ENCODE data around the gene EXOC6. TPM values are rescaled to one million over a fixed set of nuclear protein-coding genes. Genes with fewer than 3 reads are reported as not detected.

The EXOC6 gene
- total and polyA plus RNA-seq, 2 of the 13 experiments (the other 11 are each of a cell fraction or from before 2014, with no cell fraction given), result 22.2 to 29.2 TPM

DNA sequence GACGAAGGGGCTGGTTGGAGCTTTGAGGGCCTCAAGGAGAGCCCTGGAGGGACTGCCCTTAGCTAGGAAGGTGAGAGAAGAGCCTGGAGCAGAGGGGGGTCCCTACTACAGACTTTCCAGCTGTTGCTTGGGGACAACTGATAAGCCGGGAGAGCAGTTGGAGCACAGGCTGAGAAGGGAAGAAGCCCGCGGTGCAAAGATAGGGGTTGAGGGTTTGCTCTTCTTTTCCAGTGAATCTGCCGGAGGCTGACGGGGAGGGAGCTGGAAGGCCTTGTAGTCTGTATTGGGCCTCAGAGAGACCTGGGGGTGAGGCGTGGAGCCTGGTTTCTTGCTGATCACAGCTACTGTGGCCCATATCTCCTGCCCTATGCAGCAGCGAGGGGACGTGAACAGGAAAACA, 249.1 kb downstream of the EXOC6 start:
- Histone ChIP-seq H3K9ac (ENCODE audit: insufficient read depth, low read depth, low read length) (no peak overlapping the region), H3K4me2 (ENCODE audit: low read depth, low read length) (no peak overlapping the region), H4K20me1 (ENCODE audit: insufficient read depth, low read length) (no peaks in the 10 kb centered on the region), H3K4me1 (ENCODE audit: insufficient read depth, low read length) (no peaks in the 10 kb centered on the region), H3K9me3 (ENCODE audit: low read length) (no peaks in the 10 kb centered on the region), H3K4me3 (replicated peaks in 1 of 3; ENCODE audit: insufficient read depth in 1 of 3, low read depth in 2 of 3, low read length in 3 of 3) (no peak overlapping the region), H2AFZ (ENCODE audit: low read length) (no peak overlapping the region), H3K36me3 (replicated peaks in 1 of 2; ENCODE audit: control insufficient read depth in 1 of 2, insufficient read depth in 2 of 2, low read length in 2 of 2) (no peaks in the 10 kb centered on the region), H3K27ac (ENCODE audit: extremely low read length, insufficient read depth, low read length) (no peak overlapping the region), H3K27me3 (ENCODE audit: control insufficient read depth in 1 of 2, insufficient read depth in 2 of 2, low read length in 2 of 2) (no peaks in the 10 kb centered on the region; a peak in 1 of 5 replicates), H3K79me2 (ENCODE audit: insufficient read depth, low read length) (no peaks in the 10 kb centered on the region)
- POLR2A ChIA-PET, result no interaction called here
- FAIRE-seq, result no peak
- BruUV-seq (replicated peaks), result no TSS peak
- in situ Hi-C loops (cut with HindIII; ENCODE audit: extremely low pct_ligation_motif_present, low pct_unique_long_range_greater_than_20kb), result no loop called here
- CTCF ChIA-PET (ENCODE audit: low intra/inter-chr PET ratio, low total read pairs), result no interaction called here
- no peak for ATAC-seq
- intact Hi-C loops (cut with micrococcal nuclease; ENCODE audit: unreplicated experiment), result no loop called here
- DNase-seq (ENCODE audit: low spot score), result no peak
- WGBS (ENCODE audit: low lambda C conversion rate), result 58% methylated on average over 5 of the region's 9 CpGs
- TF ChIP-seq, protein P1, sequence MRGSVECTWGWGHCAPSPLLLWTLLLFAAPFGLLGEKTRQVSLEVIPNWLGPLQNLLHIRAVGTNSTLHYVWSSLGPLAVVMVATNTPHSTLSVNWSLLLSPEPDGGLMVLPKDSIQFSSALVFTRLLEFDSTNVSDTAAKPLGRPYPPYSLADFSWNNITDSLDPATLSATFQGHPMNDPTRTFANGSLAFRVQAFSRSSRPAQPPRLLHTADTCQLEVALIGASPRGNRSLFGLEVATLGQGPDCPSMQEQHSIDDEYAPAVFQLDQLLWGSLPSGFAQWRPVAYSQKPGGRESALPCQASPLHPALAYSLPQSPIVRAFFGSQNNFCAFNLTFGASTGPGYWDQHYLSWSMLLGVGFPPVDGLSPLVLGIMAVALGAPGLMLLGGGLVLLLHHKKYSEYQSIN (CRISPR knock-in tag; IDR thresholded peaks at IDR 0.05; ENCODE audit: borderline replicate concordance), result no peak

- no peak for DNase-seq (ENCODE audit: low spot score)
- 0% methylated on average over 3 of the region's 3 CpGs for WGBS (ENCODE audit: low lambda C conversion rate)
- Histone ChIP-seq H3K36me3 (replicated peaks in 1 of 2; ENCODE audit: control insufficient read depth in 1 of 2, insufficient read depth in 2 of 2, low read length in 2 of 2) (no peaks in the 10 kb centered on the region), H3K4me3 (replicated peaks in 1 of 3; ENCODE audit: insufficient read depth in 1 of 3, low read depth in 2 of 3, low read length in 3 of 3) (no peak overlapping the region), H3K4me2 (ENCODE audit: low read depth, low read length) (no peak overlapping the region), H3K79me2 (ENCODE audit: insufficient read depth, low read length) (no peaks in the 10 kb centered on the region), H3K27ac (ENCODE audit: extremely low read length, insufficient read depth, low read length) (no peak overlapping the region), H4K20me1 (ENCODE audit: insufficient read depth, low read length) (no peaks in the 10 kb centered on the region), H3K4me1 (ENCODE audit: insufficient read depth, low read length) (no peaks in the 10 kb centered on the region), H3K9ac (ENCODE audit: insufficient read depth, low read depth, low read length) (no peak overlapping the region), H3K9me3 (ENCODE audit: low read length) (no peaks in the 10 kb centered on the region), H3K27me3 (ENCODE audit: control insufficient read depth in 1 of 2, insufficient read depth in 2 of 2, low read length in 2 of 2) (no peaks in the 10 kb centered on the region; a peak in 1 of 5 replicates), H2AFZ (ENCODE audit: low read length) (no peak overlapping the region)
- ChIA-PET POLR2A (no interaction called here), CTCF (ENCODE audit: low intra/inter-chr PET ratio, low total read pairs) (no interaction called here)
- no TSS peak for BruUV-seq (replicated peaks)
- FAIRE-seq, result no peak
- ATAC-seq, result no peak
- in situ Hi-C loops (cut with HindIII; ENCODE audit: extremely low pct_ligation_motif_present, low pct_unique_long_range_greater_than_20kb) (no loop called here), intact Hi-C loops (cut with micrococcal nuclease; ENCODE audit: unreplicated experiment) (no loop called here)
- no peak for TF ChIP-seq ZFY (CRISPR knock-in tag; IDR thresholded peaks at IDR 0.05)
- TF ChIP-seq PRDM4 (CRISPR knock-in tag; IDR thresholded peaks at IDR 0.05; ENCODE audit: borderline replicate concordance), result no peak
- TF ChIP-seq EZH2 (conservative IDR thresholded peaks at IDR 0.05; ENCODE audit: low read depth, low read length), result no peak
- no peak for TF ChIP-seq ZNF761 (CRISPR knock-in tag; conservative IDR thresholded peaks at IDR 0.05)
- TF ChIP-seq SETDB1 (CRISPR knock-in tag; IDR thresholded peaks at IDR 0.05; ENCODE audit: borderline replicate concordance), result no peak
- no peak for TF ChIP-seq FLYWCH1 (CRISPR knock-in tag; IDR thresholded peaks at IDR 0.05)
- TF ChIP-seq ZNF784 (CRISPR knock-in tag; IDR thresholded peaks at IDR 0.05; ENCODE audit: borderline replicate concordance), result no peak
Observed at GRCh38 chr10:93098816-93099215, 250.5 kb downstream of the EXOC6 start.
